ENCODE results near the gene AIFM3.
"Not testable (repeated sequence)": the region's sequence is repeated elsewhere in the genome, so short reads cannot be mapped to it uniquely, and the experiment has no call there.

AIFM3 gene

GRCh38 chr22:20940904-20941385, 26.1 kb upstream of the AIFM3 start:
- DNase-seq: no peak

GRCh38 chr22:20942203-20942902, 24.7 kb upstream of the AIFM3 start:
- not testable (repeated sequence) for DNase-seq

GRCh38 chr22:20943104-20943933, 23.7 kb upstream of the AIFM3 start:
- DNase-seq: no peak

GRCh38 chr22:20944042-20944441, 23.0 kb upstream of the AIFM3 start:
- DNase-seq: no peak

- DNase-seq: no peak
Measured at GRCh38 chr22:20945578-20945934, 21.5 kb upstream of the AIFM3 start.

- DNase-seq: no peak
Measured at GRCh38 chr22:20946080-20946986, 20.7 kb upstream of the AIFM3 start.

GRCh38 chr22:20946991-20947390, 20.1 kb upstream of the AIFM3 start:
- no peak for DNase-seq

- DNase-seq: no peak
Measured at GRCh38 chr22:20948450-20948849, 18.6 kb upstream of the AIFM3 start.

DNA sequence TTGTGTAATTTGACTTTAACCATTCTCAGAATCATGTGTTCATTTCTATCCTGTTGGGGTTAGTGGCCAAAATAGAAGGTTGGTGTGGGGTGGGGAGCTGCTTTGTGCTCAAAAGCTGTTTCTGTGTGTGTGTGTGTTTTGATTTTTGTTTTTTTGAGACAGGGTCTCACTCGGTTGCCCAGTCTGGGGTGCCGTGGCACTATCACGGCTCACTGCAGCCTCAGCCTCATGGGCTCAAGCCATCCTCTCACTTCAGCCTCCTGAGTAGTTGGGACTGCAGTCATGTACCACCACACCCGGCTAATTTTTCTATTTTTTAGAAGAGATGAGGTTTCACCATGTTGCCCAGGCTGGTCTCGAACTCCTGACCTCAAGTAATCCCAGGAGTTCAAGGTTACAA, 18.1 kb upstream of the AIFM3 start:
- no peak for DNase-seq

- DNase-seq: no peak
Measured at GRCh38 chr22:20949698-20950183, 17.3 kb upstream of the AIFM3 start.

- no peak for DNase-seq
Measured at GRCh38 chr22:20951151-20951931, 15.7 kb upstream of the AIFM3 start.

GRCh38 chr22:20951932-20952380, 15.1 kb upstream of the AIFM3 start:
- DNase-seq: no peak

DNA sequence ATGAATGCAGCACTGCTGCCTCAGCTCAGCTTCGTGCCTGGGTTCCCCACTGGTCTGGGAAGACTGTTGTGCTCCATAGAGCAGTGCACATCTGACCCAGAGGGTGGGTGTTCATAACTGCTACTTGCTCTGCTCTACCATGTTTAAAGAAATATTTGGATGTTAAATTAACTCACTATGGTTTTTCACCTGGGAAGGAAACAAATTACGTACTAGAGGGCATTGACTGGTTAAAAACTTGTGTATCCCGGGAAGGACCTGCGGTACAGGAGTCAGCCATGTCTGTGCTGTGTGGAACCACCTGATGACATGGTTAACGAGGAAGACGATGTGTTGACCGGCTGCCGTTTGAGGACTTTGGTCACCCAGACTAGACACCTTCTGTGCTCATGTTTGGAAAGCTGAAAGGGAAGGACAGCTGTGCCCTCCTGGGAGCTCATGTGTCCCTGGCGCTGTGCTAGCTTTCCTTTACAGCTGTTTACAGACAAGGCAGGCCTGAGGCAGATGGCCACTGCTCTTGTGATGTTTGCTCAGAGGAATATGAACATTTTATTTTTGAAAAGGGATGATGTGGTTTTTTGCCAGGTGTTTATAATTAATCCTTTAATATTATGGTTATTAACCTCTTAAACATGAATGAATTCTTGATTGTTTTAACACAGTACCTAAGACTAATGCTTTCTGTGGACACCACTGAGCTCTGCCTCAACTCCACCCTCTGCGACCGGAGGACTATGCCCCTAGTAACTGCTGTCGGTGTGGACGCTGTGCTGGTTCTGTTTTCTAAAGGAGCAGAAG, 14.3 kb upstream of the AIFM3 start:
- no peak for DNase-seq

- no peak for DNase-seq
Measured at GRCh38 chr22:20953342-20953608, 13.8 kb upstream of the AIFM3 start.

- DNase-seq: no peak
Measured at GRCh38 chr22:20953668-20954500, 13.2 kb upstream of the AIFM3 start.

- DNase-seq: no peak
Measured at GRCh38 chr22:20955548-20955947, 11.5 kb upstream of the AIFM3 start.

GRCh38 chr22:20956258-20957101, 10.6 kb upstream of the AIFM3 start:
- DNase-seq: no peak

- DNase-seq: no peak
Measured at GRCh38 chr22:20957102-20957682, 9.9 kb upstream of the AIFM3 start.
